HL-60/S4 (cell line): ENCODE data around the gene NLRC5.

Experiments
- in situ Hi-C: fragments of 300-500 bp; cut with MboI; formaldehyde crosslinking; loops from 2 replicates; pipeline ENCODE4 v1.14.3; 2022; ENCODE audit warnings: low sequenced_read_pairs

Gene NLRC5, protein sequence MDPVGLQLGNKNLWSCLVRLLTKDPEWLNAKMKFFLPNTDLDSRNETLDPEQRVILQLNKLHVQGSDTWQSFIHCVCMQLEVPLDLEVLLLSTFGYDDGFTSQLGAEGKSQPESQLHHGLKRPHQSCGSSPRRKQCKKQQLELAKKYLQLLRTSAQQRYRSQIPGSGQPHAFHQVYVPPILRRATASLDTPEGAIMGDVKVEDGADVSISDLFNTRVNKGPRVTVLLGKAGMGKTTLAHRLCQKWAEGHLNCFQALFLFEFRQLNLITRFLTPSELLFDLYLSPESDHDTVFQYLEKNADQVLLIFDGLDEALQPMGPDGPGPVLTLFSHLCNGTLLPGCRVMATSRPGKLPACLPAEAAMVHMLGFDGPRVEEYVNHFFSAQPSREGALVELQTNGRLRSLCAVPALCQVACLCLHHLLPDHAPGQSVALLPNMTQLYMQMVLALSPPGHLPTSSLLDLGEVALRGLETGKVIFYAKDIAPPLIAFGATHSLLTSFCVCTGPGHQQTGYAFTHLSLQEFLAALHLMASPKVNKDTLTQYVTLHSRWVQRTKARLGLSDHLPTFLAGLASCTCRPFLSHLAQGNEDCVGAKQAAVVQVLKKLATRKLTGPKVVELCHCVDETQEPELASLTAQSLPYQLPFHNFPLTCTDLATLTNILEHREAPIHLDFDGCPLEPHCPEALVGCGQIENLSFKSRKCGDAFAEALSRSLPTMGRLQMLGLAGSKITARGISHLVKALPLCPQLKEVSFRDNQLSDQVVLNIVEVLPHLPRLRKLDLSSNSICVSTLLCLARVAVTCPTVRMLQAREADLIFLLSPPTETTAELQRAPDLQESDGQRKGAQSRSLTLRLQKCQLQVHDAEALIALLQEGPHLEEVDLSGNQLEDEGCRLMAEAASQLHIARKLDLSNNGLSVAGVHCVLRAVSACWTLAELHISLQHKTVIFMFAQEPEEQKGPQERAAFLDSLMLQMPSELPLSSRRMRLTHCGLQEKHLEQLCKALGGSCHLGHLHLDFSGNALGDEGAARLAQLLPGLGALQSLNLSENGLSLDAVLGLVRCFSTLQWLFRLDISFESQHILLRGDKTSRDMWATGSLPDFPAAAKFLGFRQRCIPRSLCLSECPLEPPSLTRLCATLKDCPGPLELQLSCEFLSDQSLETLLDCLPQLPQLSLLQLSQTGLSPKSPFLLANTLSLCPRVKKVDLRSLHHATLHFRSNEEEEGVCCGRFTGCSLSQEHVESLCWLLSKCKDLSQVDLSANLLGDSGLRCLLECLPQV (N-terminal part only)

DNA sequence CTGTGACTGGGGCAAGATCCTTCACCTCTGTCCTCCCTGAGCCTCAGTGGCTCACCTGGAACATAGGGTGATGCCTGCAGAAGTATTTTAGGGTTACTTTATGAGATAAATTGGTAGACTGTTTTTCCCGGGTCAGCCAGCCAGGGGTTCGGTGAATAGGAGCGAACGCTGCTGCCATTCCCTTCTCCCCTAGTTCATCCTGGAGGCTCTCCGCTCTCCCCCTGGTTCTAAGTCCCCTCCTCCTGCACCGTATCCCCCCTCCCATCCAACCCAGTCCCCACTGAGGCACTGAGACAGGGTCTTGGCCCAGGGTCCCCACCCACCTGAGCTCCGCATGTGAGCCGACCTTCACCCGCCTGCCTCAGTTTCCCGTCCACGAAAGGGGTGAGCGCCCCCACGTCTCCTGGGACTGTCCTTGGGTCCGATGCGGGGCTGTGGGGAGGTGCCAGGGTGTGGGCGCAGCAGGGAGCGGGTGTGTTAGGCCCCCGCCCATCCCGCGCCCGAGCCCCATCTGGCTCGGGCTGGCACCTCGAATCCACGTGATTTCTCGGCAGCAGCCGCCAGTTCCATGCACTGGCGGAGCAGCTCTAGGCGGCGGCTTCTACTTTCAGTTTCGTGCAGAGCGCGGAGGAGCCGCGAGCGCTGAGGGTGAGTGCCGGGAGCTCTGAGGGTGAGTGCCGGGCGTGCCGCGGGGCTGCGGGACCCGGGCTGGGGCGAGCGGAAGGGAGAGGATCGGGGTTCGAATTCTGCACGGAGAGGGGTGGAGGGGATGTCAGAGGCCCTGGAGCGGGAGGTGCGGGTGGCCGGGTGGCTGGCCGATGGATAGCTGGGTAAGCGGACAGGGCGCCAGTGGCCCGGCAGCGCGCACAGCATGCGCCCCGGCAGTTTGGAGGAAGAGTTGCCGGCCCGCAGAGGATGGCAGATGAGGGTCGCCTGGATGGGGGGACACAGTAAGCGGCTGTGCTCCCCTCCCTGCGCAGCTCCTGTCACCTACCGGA lies at the start of gene NLRC5:
NLRC5 (plus strand) TSS at position 610 of the 998 bp plus-strand sequence. CDS start 31,156 bp downstream, outside the sequence.
- in situ Hi-C loops, result no loop called here

- in situ Hi-C loops, result no loop called here
Measured at GRCh38 chr16:56939801-56940200, 49.6 kb upstream of the NLRC5 start.

- in situ Hi-C loops, result no loop called here
Measured at GRCh38 chr16:56941092-56941491, 48.3 kb upstream of the NLRC5 start.

GRCh38 chr16:56941856-56942331 lies 47.5 kb upstream of the NLRC5 start:
- in situ Hi-C loops, result no loop called here

DNA sequence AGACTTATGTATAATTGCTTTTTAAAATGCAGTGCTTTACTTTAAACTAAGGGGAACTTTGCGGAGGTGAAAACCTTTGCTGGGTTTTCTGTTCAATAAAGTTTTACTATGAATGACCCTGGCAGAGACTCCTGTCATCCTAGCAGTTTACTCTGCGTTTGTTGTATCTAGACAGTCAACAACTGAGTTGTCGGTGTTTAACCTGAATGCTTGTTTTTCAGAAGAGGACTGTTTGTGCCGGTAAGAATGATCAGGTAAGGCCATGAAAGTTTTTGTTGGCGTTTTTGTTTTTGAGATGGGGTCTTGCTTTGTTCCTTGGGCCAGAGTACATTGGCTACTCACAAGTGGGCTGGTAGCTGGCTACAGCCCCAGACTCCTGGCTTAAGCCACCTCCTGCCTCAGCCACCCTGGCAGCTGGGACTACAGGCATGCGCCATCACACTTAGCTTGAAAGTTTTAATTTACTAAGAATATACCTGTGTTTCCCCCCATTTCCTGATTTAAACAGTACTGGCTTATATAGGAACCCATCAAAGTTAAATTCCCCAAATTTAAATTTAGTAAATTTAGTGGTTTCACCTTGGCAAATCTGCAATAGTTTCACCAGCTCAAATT lies 45.5 kb upstream of the NLRC5 start:
- in situ Hi-C loops, result no loop called here

- in situ Hi-C loops, result no loop called here
Measured at GRCh38 chr16:56944954-56945839, 44.2 kb upstream of the NLRC5 start.

DNA sequence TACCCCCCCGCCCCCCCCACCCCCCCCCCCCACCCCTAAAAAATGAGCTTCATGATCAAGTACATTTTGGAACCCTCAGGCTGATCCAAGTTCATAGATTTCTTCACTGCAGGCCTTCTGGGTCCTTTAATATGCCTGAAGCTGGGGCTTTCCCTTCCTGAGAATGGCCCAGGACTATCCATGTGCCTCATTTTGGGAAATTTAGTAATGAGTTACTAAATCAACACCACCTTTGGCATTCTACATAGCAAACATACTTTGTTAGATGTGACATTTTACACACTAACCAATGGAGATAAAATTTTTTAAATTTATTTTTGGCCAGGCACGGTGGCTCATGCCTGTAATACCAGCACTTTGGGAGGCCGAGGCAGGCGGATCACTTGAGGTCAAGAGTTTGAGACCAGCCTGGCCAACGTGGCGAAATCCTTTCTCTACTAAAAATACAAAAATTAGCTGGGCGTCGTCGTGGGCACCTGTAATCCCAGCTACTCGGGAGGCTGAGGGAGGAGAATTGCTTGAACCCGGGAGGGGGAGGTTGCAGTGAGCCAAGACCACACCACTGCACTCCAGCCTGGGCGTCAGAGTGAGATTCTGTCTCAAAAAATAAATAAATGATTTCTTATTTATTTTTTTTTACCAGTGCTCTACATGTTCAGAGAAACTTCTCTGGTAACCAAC lies 43.4 kb upstream of the NLRC5 start:
- in situ Hi-C loops, result no loop called here

GRCh38 chr16:56946767-56947603 lies 42.4 kb upstream of the NLRC5 start:
- in situ Hi-C loops, result no loop called here

DNA sequence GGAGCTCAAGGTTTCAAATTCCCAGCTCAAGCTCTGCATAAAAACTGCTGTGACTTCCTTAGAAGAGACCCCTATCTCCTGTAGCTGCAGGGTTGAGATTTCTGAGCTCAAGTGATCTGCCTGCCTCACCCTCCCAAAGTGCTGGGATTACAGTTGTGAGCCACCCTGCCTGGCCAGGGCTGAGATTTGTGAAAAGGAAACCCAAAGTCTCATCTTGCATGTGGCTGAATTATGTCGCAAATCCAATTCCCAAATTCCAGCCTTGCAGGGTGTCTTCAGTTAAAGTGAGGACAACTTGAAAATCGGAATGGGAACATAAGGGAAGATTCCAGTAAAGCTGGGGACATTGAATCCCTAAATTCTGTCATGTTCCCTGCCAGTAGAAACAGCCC lies 41.8 kb upstream of the NLRC5 start:
- in situ Hi-C loops, result no loop called here

DNA sequence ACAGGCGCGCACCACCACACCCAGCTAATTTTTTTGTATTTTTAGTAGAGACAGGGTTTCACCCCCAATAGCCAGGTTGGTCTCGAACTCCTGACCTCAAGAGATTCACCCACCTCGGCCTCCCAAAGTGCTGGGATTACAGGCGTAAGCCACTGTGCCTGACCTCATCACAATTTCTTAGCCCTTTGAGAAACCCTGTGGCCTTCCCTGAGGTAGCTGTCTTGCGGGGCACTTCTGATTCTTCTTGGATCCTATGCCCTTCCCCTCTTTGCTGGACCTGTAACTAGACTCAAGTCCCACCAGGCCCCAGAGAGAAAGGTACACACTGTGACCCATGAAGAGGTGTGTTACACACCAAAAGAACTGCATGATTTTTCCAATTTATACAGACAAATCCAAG lies 41.1 kb upstream of the NLRC5 start:
- in situ Hi-C loops, result no loop called here

DNA sequence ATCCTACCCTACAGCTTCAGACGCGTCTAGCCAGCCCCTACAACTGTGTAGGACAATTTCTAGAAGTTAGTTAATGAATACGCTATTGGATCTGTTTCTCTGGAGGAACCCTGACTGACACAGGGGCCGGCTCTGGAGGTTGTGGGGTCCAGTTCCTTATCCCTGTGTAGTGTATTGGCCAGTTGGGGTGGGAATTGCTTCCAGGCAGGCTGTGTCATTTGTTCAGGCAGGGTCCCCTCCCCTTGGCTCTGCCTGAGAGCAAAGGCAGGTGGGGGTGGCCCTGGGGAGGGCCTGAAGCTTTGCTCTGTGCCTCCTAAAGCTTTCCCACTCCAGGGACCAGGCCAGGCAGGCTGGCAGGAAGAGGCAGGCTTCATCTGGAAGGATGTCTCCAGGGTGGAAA lies 39.3 kb upstream of the NLRC5 start:
- in situ Hi-C loops, result loop anchor here (5.0 kb wide), 1 partner anchor 83 kb away; the partner anchor contains the start of gene SLC12A3

DNA sequence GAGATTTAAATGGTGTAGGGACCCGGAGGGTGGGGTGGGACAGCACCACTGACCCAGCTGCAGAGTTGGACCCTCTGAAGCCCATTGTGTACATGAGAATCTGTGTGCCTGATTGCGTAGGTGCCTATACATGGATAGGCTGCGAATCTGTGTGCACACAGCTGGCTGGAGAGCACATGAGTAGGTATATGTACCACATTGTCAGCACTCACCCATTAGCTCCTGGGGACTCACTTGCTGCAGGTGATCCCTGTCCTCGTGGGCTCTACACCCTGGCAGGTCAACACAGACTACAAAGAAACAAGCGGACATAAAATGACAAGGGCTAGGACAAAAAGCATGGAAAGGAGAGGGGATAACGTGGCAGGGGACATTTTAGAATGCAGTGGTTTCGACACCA lies 38.9 kb upstream of the NLRC5 start:
- in situ Hi-C loops, result loop anchor here (5.0 kb wide), 1 partner anchor 83 kb away; the partner anchor contains the start of gene SLC12A3

DNA sequence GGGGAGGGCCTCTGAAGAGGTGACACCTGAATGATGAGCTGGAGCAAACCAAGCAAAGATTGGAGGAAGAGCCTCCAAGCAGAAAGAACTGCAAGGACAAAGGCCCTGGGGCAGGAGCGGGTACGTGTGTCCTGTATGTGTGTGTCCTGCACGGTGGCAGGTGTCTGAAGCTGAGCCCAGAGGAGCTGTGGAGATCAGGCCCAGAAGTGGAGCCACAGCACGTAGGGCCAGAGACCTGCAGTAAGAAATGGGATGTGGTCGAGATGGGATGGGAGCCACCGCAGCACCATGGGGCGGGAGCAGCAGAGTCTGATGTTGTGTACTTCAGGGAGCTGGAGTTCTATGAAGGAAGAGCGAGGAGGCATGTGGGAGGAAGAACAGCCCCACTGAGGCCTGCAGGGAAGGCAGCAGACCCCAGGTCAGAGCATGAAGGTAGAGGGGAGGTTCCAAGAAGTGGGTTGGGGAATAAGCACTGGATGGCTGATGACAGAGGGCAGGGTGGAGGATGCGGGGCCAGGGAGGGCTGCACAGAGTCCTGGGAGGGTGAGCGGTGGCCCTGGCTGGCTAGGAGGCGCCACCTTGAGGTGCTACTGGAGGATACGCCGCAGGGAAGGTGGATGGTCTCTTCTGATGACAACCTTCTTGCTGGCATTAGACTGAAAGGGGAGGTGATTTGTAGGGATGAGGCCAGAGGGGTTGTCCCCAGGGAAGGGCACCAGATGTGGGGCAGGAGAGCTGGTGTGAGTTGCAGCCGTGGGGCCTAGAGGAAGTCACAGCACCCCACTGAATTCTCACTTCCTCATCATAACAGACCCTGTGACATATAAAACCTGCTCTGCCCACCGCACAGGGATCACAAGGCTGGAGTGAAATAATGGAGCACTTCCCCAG lies 38.2 kb upstream of the NLRC5 start:
- in situ Hi-C loops, result loop anchor here (5.0 kb wide), 1 partner anchor 84 kb away; the partner anchor contains the start of gene SLC12A3

DNA sequence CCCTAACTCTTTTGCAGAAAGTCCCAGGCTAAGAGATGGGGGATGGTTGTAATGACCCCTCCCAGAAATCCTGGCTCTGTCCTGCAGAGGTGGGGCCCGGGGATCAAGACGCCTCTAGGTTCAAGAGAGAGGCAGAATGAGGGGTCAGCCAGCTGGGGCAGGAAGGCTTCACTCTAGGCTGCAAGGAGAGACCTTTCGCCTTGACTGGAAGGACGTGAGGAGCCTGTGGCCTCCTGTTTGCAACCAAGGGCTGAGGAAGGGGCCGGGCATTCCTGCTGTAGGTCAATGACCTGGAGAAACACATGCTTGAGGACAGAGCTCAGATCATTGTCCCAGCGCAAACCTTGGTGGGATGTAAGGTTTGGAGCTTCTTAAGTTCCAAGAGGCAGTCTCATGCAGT lies 36.4 kb upstream of the NLRC5 start:
- in situ Hi-C loops, result loop anchor here (5.0 kb wide), 1 partner anchor 86 kb away; the partner anchor contains the start of gene SLC12A3

DNA sequence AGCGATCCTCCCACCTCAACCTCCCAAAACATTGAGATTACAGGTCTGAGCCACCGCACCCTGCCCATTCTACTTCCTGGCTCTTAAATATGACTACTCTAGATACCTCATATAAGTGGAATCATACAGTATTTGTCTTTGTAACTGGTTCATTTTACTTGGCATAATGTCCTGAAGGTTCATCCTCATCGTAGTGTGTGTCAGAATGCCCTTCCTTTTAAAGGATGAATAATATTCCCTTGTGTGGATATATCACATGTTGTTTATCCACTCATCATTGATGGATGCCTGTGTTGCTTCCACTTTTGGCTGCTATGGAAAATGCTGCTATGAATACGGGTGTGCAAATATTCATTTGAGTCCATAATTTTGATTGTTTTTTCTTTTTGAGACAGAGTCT lies 33.3 kb upstream of the NLRC5 start:
- in situ Hi-C loops, result no loop called here

DNA sequence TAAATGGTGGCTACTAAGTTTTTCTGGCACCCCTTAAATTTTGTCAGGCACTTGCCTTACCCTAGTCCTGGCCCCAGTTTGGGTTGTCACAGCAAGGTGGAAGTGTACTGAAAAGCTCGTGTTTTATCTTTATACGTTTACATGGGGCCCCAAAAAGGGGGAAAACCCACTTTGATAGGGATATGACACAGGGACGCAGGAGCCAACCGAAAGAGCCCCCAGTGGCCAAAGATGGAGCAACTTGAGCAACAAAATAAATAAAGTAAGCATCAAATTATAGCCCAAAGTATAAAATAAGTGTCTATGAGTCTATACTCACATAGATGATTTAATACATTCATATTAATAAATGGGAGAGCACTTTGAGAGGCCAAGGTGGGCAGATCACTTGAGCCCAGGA lies 32.6 kb upstream of the NLRC5 start:
- in situ Hi-C loops, result no loop called here
